Stimulated activated CD8-positive, alpha-beta memory T cell treated with anti-CD3 and anti-CD28 coated beads, Interleukin-15, amount 100 ng/mL, for 48 hours (primary cell): ENCODE results near the gene WDR45B.
"Not testable (repeated sequence)": the region's sequence is repeated elsewhere in the genome, so short reads cannot be mapped to it uniquely, and the experiment has no call there.

ENCODE experiments used
- DNase-seq, 2 donors: peaks; one replicate each; pipeline ENCODE4 v3.0.0-alpha.2; 2020; ENCODE audit warnings: low read depth in 2 of 2

The WDR45B gene

GRCh38 chr17:82582709-82583108 lies 65.5 kb downstream of the WDR45B start:
- no peak for DNase-seq

GRCh38 chr17:82582213-82582612 lies 66.0 kb downstream of the WDR45B start:
- no peak for DNase-seq

- not testable (repeated sequence) for DNase-seq
Observed at GRCh38 chr17:82579969-82580368, 68.3 kb downstream of the WDR45B start.

- DNase-seq = no peak
Observed at GRCh38 chr17:82577300-82577699, 70.9 kb downstream of the WDR45B start.

GRCh38 chr17:82575581-82576221 lies 72.5 kb downstream of the WDR45B start:
- DNase-seq = not testable (repeated sequence)

- no peak for DNase-seq
Observed at GRCh38 chr17:82574041-82574440, 74.2 kb downstream of the WDR45B start.

GRCh38 chr17:82571855-82572254 lies 76.4 kb downstream of the WDR45B start:
- no peak for DNase-seq

GRCh38 chr17:82570277-82570676 lies 78.0 kb downstream of the WDR45B start:
- no peak for DNase-seq

GRCh38 chr17:82569621-82570020 lies 78.6 kb downstream of the WDR45B start:
- no peak for DNase-seq

GRCh38 chr17:82568997-82569393 lies 79.2 kb downstream of the WDR45B start:
- DNase-seq = no peak

GRCh38 chr17:82567286-82567685 lies 81.0 kb downstream of the WDR45B start:
- DNase-seq = no peak

- DNase-seq = no peak
Observed at GRCh38 chr17:82566129-82566960, 81.9 kb downstream of the WDR45B start.

GRCh38 chr17:82565551-82565950 lies 82.7 kb downstream of the WDR45B start:
- DNase-seq = no peak
